ENCODE results near the gene MARK2.

- TF ChIP-seq CTCF (IDR thresholded peaks at IDR 0.05; ENCODE audit: low read depth, low read length, poor library complexity, severe bottlenecking) (no peak), EZH2phosphoT487 (IDR thresholded peaks at IDR 0.05; ENCODE audit: borderline replicate concordance, low read length) (no peak)
These were observed 25.8 kb upstream of the MARK2 start, which contains the start of gene SPINDOC for GRCh38 chr11:63813035-63813562.

Data from DOHH2 (cell line).